ENCODE results near the gene ADAMTSL1. TPM values are rescaled to one million over a fixed set of nuclear protein-coding genes. Genes with fewer than 3 reads are reported as not detected.

Gene ADAMTSL1
- total and polyA plus RNA-seq, 12 donors = 0.37 to 5.2 (median 1.9) TPM

- intact Hi-C loops (cut with DNase I) = no loop called here
- no peak overlapping the region for H3K4me3 ChIP-seq
- H3K4me1 ChIP-seq = no peaks in the 10 kb centered on the region
- H3K36me3 ChIP-seq = no peaks in the 10 kb centered on the region
- no peak overlapping the region for H3K27ac ChIP-seq
- WGBS, 2 donors = 95 to 96% methylated on average over 9 of the region's 9 CpGs
- ATAC-seq (no peak), DNase-seq (no peak)
- no peak for TF ChIP-seq CTCF (IDR thresholded peaks at IDR 0.05)
- H3K9me3 ChIP-seq = peaks cover 0 to 24% (median 20%) of the 10 kb centered on the region in 11 donors
- H3K27me3 ChIP-seq = peaks cover 0 to 4% (median 0%) of the 10 kb centered on the region in 7 donors
Measured at GRCh38 chr9:18905883-18906629, 432.1 kb downstream of the ADAMTSL1 start.

DNA sequence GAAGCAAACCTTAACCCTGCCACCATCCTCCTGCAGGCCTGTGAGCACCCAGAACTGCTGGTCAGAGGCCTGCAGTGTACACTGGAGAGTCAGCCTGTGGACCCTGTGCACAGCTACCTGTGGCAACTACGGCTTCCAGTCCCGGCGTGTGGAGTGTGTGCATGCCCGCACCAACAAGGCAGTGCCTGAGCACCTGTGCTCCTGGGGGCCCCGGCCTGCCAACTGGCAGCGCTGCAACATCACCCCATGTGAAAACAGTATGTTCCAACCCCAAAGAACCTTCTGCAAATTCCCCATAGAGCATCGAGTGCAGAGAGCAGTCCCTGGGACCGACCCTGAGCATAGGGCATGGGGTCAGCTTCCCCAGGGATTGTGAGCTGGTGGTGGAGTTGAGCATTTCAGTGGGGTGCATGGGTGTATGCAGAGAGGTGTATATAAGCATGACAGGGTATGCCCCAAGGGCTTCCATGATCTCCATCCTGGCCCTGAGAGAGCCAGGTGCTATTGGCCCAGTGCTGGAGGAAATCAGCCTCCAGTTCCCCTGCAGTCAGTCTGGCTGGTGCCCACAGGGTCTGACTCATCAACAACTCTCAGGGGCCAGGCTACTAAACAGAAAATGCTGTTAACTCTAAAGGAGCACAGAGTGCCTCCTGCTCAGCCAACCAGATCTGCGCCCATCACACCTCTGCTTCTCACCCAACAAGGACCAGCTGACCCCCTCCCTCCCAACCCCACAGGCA is 432.9 kb downstream of the ADAMTSL1 start:
- H3K9me3 ChIP-seq = peaks cover 0 to 17% (median 12%) of the 10 kb centered on the region in 11 donors
- intact Hi-C loops (cut with DNase I) = no loop called here
- no peak overlapping the region for H3K4me3 ChIP-seq
- H3K27me3 ChIP-seq = peaks cover 0 to 4% (median 0%) of the 10 kb centered on the region in 7 donors
- 95 to 96% methylated on average over 9 of the region's 9 CpGs for WGBS, 2 donors
- H3K36me3 ChIP-seq = no peaks in the 10 kb centered on the region
- no peaks in the 10 kb centered on the region for H3K4me1 ChIP-seq
- peak in 2 of 8 donors; percentile 29 to 43 for ATAC-seq
- DNase-seq = no peak
- no peak overlapping the region for H3K27ac ChIP-seq
- TF ChIP-seq CTCF (IDR thresholded peaks at IDR 0.05) = no peak

DNA sequence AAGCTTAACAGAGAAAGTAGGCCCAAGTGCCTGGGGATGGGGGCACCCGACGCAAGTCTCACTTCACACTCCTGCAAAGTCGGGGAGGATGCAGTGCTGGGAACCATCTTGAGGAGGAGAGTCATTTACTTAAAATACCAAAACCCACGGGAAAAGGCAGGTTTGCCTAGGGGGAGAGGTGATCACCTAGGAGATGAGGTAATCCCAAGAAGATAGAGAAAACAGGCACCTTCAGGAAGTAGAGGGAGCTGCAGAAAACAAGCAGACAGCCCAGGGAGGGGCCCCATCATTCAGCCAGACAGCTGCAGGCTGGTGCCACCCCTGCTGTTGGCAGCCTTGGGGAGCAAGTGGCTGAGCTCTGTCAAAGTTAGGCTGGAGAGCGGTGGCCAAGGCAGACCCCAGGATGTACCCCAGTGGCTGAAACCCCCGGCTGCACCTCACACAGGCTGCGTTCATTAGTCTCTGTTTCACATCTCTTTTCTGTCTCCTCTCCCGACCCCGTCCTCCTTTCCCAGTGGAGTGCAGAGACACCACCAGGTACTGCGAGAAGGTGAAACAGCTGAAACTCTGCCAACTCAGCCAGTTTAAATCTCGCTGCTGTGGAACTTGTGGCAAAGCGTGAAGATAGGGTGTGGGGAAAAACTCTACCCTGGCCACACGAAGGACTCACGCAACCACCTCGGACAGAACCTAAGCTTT is 434.1 kb downstream of the ADAMTSL1 start:
- intact Hi-C loops (cut with DNase I) = no loop called here
- WGBS, 2 donors = 92 to 93% methylated on average over 15 of the region's 15 CpGs

More for the DNA sequence above, 434.1 kb downstream of the ADAMTSL1 start:
- H3K27ac ChIP-seq = no peak overlapping the region
- H3K4me3 ChIP-seq = no peak overlapping the region
- no peak for TF ChIP-seq CTCF (IDR thresholded peaks at IDR 0.05)
- H3K27me3 ChIP-seq = peaks cover 0 to 4% (median 0%) of the 10 kb centered on the region in 7 donors
- H3K36me3 ChIP-seq = no peaks in the 10 kb centered on the region
- no peak for ATAC-seq
- DNase-seq = no peak
- H3K9me3 ChIP-seq = peaks cover 0 to 4% (median 2%) of the 10 kb centered on the region in 11 donors
- no peaks in the 10 kb centered on the region for H3K4me1 ChIP-seq
